ENCODE data around the gene UNC13D. TPM values are rescaled to one million over a fixed set of nuclear protein-coding genes. Genes with fewer than 3 reads are reported as not detected.

The UNC13D gene
- total and polyA plus RNA-seq, 8 donors: 6.4 to 45.5 (median 18.2) TPM

- TF ChIP-seq POLR2AphosphoS5 (IDR thresholded peaks at IDR 0.05): no peak
- TF ChIP-seq CTCF (IDR thresholded peaks at IDR 0.05): no peak
- TF ChIP-seq POLR2A (IDR thresholded peaks at IDR 0.05): no peak
- no peak for TF ChIP-seq EP300 (IDR thresholded peaks at IDR 0.05)
- Histone ChIP-seq H3K27me3 (no peaks in the 10 kb centered on the region), H3K36me3 (peaks cover 25 to 84% (median 60%) of the 10 kb centered on the region in 4 donors), H3K27ac (peak overlapping the region; percentile 26 to 81 (median 70)), H3K4me1 (peaks cover 4 to 53% (median 18%) of the 10 kb centered on the region in 4 donors), H3K9me3 (no peaks in the 10 kb centered on the region), H3K4me3 (no peak overlapping the region)
- 56 to 68% (median 63%) methylated on average over 19 to 20 of the region's 20 CpGs for WGBS, 5 donors
- DNase-seq: peak in 1 of 2 donors; percentile 66
- intact Hi-C loops (cut with DNase I; ENCODE audit: low total_unique reads): no loop called here
Observed at GRCh38 chr17:75832652-75833400, 11.4 kb downstream of the UNC13D start.

GRCh38 chr17:75832164-75832651 is 12.0 kb downstream of the UNC13D start:
- H3K4me1 ChIP-seq: peaks cover 10 to 60% (median 24%) of the 10 kb centered on the region in 4 donors
- peaks cover 25 to 81% (median 60%) of the 10 kb centered on the region in 4 donors for H3K36me3 ChIP-seq
- TF ChIP-seq POLR2AphosphoS5 (IDR thresholded peaks at IDR 0.05): no peak
- no peak for TF ChIP-seq EP300 (IDR thresholded peaks at IDR 0.05)
- no peak for TF ChIP-seq POLR2A (IDR thresholded peaks at IDR 0.05)
- TF ChIP-seq CTCF (IDR thresholded peaks at IDR 0.05): no peak
- no peak overlapping the region for H3K4me3 ChIP-seq
- no peaks in the 10 kb centered on the region for H3K9me3 ChIP-seq
- H3K27me3 ChIP-seq: no peaks in the 10 kb centered on the region
- intact Hi-C loops (cut with DNase I; ENCODE audit: low total_unique reads): no loop called here
- H3K27ac ChIP-seq: peak overlapping the region; percentile 26 to 81 (median 70)
- DNase-seq: peak; percentile 38 to 65
- 66 to 82% (median 79%) methylated on average over 7 to 10 of the region's 10 CpGs for WGBS, 5 donors

GRCh38 chr17:75831032-75831571 is 13.1 kb downstream of the UNC13D start:
- Histone ChIP-seq H3K27ac (peak overlapping the region in 3 of 5 donors; percentile 39 to 81 (median 70)), H3K36me3 (peaks cover 19 to 83% (median 56%) of the 10 kb centered on the region in 4 donors), H3K4me1 (peaks cover 16 to 68% (median 29%) of the 10 kb centered on the region in 4 donors), H3K27me3 (no peaks in the 10 kb centered on the region), H3K9me3 (no peaks in the 10 kb centered on the region), H3K4me3 (no peak overlapping the region)
- intact Hi-C loops (cut with DNase I; ENCODE audit: low total_unique reads): no loop called here
- 71 to 90% (median 82%) methylated on average over 13 to 15 of the region's 15 CpGs for WGBS, 5 donors
- DNase-seq: no peak
- no peak for TF ChIP-seq POLR2AphosphoS5 (IDR thresholded peaks at IDR 0.05)
- TF ChIP-seq POLR2A (IDR thresholded peaks at IDR 0.05): no peak
- no peak for TF ChIP-seq CTCF (IDR thresholded peaks at IDR 0.05)
- no peak for TF ChIP-seq EP300 (IDR thresholded peaks at IDR 0.05)

GRCh38 chr17:75830164-75831031 is 13.8 kb downstream of the UNC13D start:
- H3K4me3 ChIP-seq: no peak overlapping the region

More at GRCh38 chr17:75830164-75831031, 13.8 kb downstream of the UNC13D start:
- TF ChIP-seq EP300 (IDR thresholded peaks at IDR 0.05) (no peak), POLR2AphosphoS5 (IDR thresholded peaks at IDR 0.05) (no peak), CTCF (IDR thresholded peaks at IDR 0.05) (peak in 4 of 7 experiments; percentile 21 to 59 (median 44))
- Histone ChIP-seq H3K4me1 (peaks cover 16 to 61% (median 25%) of the 10 kb centered on the region in 4 donors), H3K36me3 (peaks cover 23 to 83% (median 56%) of the 10 kb centered on the region in 4 donors), H3K27me3 (no peaks in the 10 kb centered on the region), H3K9me3 (no peaks in the 10 kb centered on the region), H3K27ac (peak overlapping the region in 1 of 5 donors; percentile 81)
- 67 to 78% (median 78%) methylated on average over 20 to 27 of the region's 27 CpGs for WGBS, 5 donors
- intact Hi-C loops (cut with DNase I; ENCODE audit: low total_unique reads): no loop called here
- no peak for DNase-seq
